Ishikawa (cell line): ENCODE measurements around the gene LRRN3.

ENCODE experiments used
- CREB1 ChIP-seq: IDR thresholded peaks from 2 replicates; pipeline ENCODE4 v1.6.1; 2012; ENCODE audit warnings: low read depth
- TAF1 ChIP-seq: IDR thresholded peaks from 2 replicates; pipeline ENCODE4 v1.6.1; 2012; ENCODE audit warnings: low read depth, mild to moderate bottlenecking
- USF1 ChIP-seq: IDR thresholded peaks from 2 replicates; pipeline ENCODE4 v1.6.1; 2012

GRCh38 chr7:111093496-111093895, 2.6 kb downstream of the LRRN3 start:
- TF ChIP-seq CREB1 = no peak
- TF ChIP-seq USF1 = no peak
- TF ChIP-seq TAF1 = no peak
